ENCODE data around the gene HSP90AB1. TPM values are rescaled to one million over a fixed set of nuclear protein-coding genes. Genes with fewer than 3 reads are reported as not detected.

The HSP90AB1 gene
- polyA plus RNA-seq, 2 of the 4 experiments (the other 2 are of a cell fraction): 1,136 to 1,155 TPM

DNA sequence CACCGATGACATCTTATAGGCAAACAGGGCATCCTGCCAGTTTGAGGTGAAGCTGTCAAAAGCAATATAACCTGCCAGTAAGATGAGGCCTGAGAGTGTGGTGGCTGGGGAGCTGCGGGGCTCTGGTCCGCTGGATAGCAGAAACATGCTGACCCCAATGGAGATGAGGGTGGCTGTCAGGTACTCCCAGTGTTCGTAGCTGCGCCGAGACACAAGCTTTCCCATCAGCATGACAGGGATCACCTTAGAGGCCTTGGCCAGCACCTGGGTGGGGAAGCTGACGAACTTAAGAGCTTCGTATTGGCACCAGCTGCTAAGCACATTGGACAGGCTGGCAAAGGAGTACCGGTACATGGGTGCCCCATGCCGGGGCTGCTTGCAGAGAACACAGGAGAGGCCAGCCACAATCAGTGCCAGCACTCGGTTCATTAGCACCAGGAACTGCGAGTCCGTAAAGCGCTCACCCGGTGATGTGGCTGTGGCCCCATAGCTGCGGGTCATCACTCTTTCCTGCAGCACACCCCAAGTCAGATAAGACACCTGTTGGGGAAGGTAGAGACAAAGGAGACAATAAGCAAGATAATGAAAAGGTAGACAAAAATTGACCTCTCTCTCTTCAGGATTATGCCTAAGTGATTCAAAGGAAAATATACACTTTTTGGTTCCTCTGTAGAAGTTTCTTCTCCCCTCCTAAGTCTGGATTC is 8.4 kb downstream of the HSP90AB1 start:
- no peaks in the 10 kb centered on the region for H3K9me3 ChIP-seq
- ATAC-seq: peak; percentile 17 to 27; a peak in 5 of 6 replicates
- peak overlapping the region; percentile 96; the same call in 1 of the 3 replicates for H3K4me3 ChIP-seq
- H3K27ac ChIP-seq: no peak overlapping the region
- peak overlapping the region; percentile 88; the same call in 2 of the 3 replicates for H3K4me2 ChIP-seq
- WGBS (ENCODE audit: missing lambda C conversion rate): 69% methylated on average over 12 of the region's 16 CpGs
- CTCF ChIA-PET: interaction anchor here (0.9 to 3.7 kb wide), 11 partner anchors 9 to 130 kb away, joined by 3 to 29 read pairs (median 4); partner anchors contain the start of gene HSP90AB1
- peak; percentile 21 to 42 for DNase-seq (ENCODE audit: low read depth in 1 of 2, low spot score in 1 of 2)
- peaks cover 44% of the 10 kb centered on the region for H3K4me1 ChIP-seq
- FAIRE-seq: no peak
- POLR2A ChIA-PET: interaction anchor here (1.2 kb wide), 1 partner anchor 9 kb away, joined by 15 read pairs; the partner anchor contains the start of gene HSP90AB1
- no peak for TF ChIP-seq ZSCAN20 (CRISPR knock-in tag; IDR thresholded peaks at IDR 0.05)
- peak; percentile 62 for TF ChIP-seq TP53 (CRISPR knock-in tag; IDR thresholded peaks at IDR 0.05)
- TF ChIP-seq JUNB (IDR thresholded peaks at IDR 0.05): no peak
- TF ChIP-seq JUN (IDR thresholded peaks at IDR 0.05): peak in 1 of 2 experiments; percentile 24; a peak in 2 of 5 replicates
- TF ChIP-seq POLR2AphosphoS2 (conservative IDR thresholded peaks at IDR 0.05; ENCODE audit: low read length): peak; percentile 95
- no peak for TF ChIP-seq RFX5 (IDR thresholded peaks at IDR 0.05)
- TF ChIP-seq FOSB (CRISPR knock-in tag; IDR thresholded peaks at IDR 0.05): 0 out of 2 replicates have a peak, but pooled peaks have one; percentile 10
- TF ChIP-seq MYC (IDR thresholded peaks at IDR 0.05; ENCODE audit: borderline replicate concordance, low read length): no peak
- no peak for TF ChIP-seq CBX8 (IDR thresholded peaks at IDR 0.05)
- TF ChIP-seq BHLHE40 (IDR thresholded peaks at IDR 0.05; ENCODE audit: low read depth, low read length): no peak
- peak; percentile 52; the same call in 1 of the 2 replicates for TF ChIP-seq TFCP2L1 (CRISPR knock-in tag; IDR thresholded peaks at IDR 0.05)

GRCh38 chr6:44255871-44256774 is 9.2 kb downstream of the HSP90AB1 start:
- TF ChIP-seq JUN (IDR thresholded peaks at IDR 0.05) (0 out of 5 replicates have a peak, but pooled peaks of 1 of the 2 experiments have one; percentile 2), RNF2 (IDR thresholded peaks at IDR 0.05; ENCODE audit: borderline replicate concordance, low read depth) (no peak)
- no peak for FAIRE-seq
- WGBS (ENCODE audit: missing lambda C conversion rate): 52% methylated on average over 15 of the region's 15 CpGs
- DNase-seq (ENCODE audit: low read depth in 1 of 2, low spot score in 1 of 2): peak in 1 of 2 experiments; percentile 21
- POLR2A ChIA-PET: interaction anchor here (1.2 to 1.7 kb wide), 3 partner anchors 9 to 160 kb away, joined by 4 to 38 read pairs (median 15); partner anchors contain the start of gene HSP90AB1
- Histone ChIP-seq H3K4me3 (peak overlapping the region; percentile 96), H3K4me1 (peaks cover 36% of the 10 kb centered on the region), H3K27ac (peak overlapping the region; percentile 93 to 99), H3K9me3 (no peaks in the 10 kb centered on the region), H3K4me2 (peak overlapping the region; percentile 88)
- CTCF ChIA-PET: interaction anchor here (0.8 to 3.7 kb wide), 16 partner anchors 8 to 160 kb away, joined by 3 to 29 read pairs (median 4); partner anchors contain the start of gene HSP90AB1
- ATAC-seq: peak; percentile 15 to 45

- Histone ChIP-seq H3K27ac (peak overlapping the region; percentile 93 to 99), H3K4me3 (peak overlapping the region; percentile 96), H3K4me1 (peaks cover 31% of the 10 kb centered on the region), H3K9me3 (no peaks in the 10 kb centered on the region), H3K4me2 (peak overlapping the region; percentile 88)
- FAIRE-seq (no peak), DNase-seq (ENCODE audit: low read depth in 1 of 2, low spot score in 1 of 2) (no peak), ATAC-seq (peak; percentile 26 to 51; a peak in 5 of 6 replicates)
- CTCF ChIA-PET: interaction anchor here (0.6 to 3.7 kb wide), 14 partner anchors 11 to 160 kb away, joined by 3 to 29 read pairs (median 4); partner anchors contain the start of genes HSP90AB1 and MYMX
- 7% methylated on average over 6 of the region's 12 CpGs for WGBS (ENCODE audit: missing lambda C conversion rate)
- TF ChIP-seq RNF2 (IDR thresholded peaks at IDR 0.05; ENCODE audit: borderline replicate concordance, low read depth) (no peak), RAD21 (conservative IDR thresholded peaks at IDR 0.05 in 1 of 2, IDR thresholded peaks at IDR 0.05 in 1 of 2) (no peak), KDM5A (IDR thresholded peaks at IDR 0.05) (no peak), TP53 (CRISPR knock-in tag; IDR thresholded peaks at IDR 0.05) (no peak), NFE2L2 (conservative IDR thresholded peaks at IDR 0.05; ENCODE audit: low read length) (no peak), JUNB (IDR thresholded peaks at IDR 0.05) (no peak), FOSB (CRISPR knock-in tag; IDR thresholded peaks at IDR 0.05) (no peak), ESRRA (IDR thresholded peaks at IDR 0.05; ENCODE audit: borderline replicate concordance, low read length) (no peak), EHF (CRISPR knock-in tag; IDR thresholded peaks at IDR 0.05) (no peak)
- POLR2A ChIA-PET: interaction anchor here (1.2 to 1.7 kb wide), 2 partner anchors 10 to 160 kb away, joined by 4 to 38 read pairs; partner anchors contain the start of gene HSP90AB1
Observed at GRCh38 chr6:44256775-44257024, 9.8 kb downstream of the HSP90AB1 start.

Data from A549 (cell line).